GM10248 (cell line): ENCODE measurements around the gene AKAP13.
A peak's percentile ranks its signal among the peaks of the same experiment; 100 is the strongest.
"Not testable (repeated sequence)": the region's sequence is repeated elsewhere in the genome, so short reads cannot be mapped to it uniquely, and the experiment has no call there.

ENCODE experiments used
- CTCF ChIA-PET: fragments of 300-600 bp; sonication (Branson Sonifier 250); formaldehyde crosslinking; extraction: SDS; loops from one replicate; lab custom pipeline; 2021; ENCODE audit warnings: antibody characterized with exemption; lab: Yijun Ruan, JAX
- POLR2A ChIA-PET: fragments of 350-650 bp; sonication (Branson Sonifier 250); formaldehyde crosslinking; extraction: SDS; loops from one replicate; lab custom pipeline; 2020; ENCODE audit warnings: antibody characterized with exemption; lab: Yijun Ruan, JAX
- DNase-seq: peaks from one replicate; pipeline ENCODE4 v3.0.0; 2012; ENCODE audit errors: extremely low spot score
- TF ChIP-seq, protein P1 (sequence below): IDR thresholded peaks from 2 replicates; pipeline ENCODE4 v1.5.1; 2012; ENCODE audit warnings: mild to moderate bottlenecking, low read depth; ENCODE audit errors: extremely low read depth, missing control alignments, control extremely low read depth

The AKAP13 gene

DNA sequence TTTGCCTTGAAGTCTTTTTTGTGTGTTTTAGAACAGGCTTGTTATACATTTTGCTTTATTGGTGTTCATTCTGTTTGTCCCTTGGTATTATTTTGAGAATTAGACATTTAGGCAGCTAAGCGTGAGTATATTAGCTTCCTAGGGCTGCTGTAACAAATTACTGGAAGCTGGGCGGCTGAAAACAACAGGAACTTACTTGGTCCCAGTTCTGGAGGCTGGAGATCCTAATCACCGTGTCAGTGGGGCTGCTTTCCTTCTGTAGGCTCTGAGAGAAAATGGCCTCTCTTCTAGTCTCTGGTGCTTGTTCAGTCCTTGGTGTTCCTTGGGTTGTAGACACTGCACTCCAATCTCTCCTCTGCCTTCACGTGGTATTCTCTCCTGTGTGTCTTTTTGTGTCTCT is 272.1 kb downstream of the AKAP13 start:
- TF ChIP-seq, protein P1, sequence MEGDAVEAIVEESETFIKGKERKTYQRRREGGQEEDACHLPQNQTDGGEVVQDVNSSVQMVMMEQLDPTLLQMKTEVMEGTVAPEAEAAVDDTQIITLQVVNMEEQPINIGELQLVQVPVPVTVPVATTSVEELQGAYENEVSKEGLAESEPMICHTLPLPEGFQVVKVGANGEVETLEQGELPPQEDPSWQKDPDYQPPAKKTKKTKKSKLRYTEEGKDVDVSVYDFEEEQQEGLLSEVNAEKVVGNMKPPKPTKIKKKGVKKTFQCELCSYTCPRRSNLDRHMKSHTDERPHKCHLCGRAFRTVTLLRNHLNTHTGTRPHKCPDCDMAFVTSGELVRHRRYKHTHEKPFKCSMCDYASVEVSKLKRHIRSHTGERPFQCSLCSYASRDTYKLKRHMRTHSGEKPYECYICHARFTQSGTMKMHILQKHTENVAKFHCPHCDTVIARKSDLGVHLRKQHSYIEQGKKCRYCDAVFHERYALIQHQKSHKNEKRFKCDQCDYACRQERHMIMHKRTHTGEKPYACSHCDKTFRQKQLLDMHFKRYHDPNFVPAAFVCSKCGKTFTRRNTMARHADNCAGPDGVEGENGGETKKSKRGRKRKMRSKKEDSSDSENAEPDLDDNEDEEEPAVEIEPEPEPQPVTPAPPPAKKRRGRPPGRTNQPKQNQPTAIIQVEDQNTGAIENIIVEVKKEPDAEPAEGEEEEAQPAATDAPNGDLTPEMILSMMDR, result no peak
- ChIA-PET CTCF (interaction anchor here (1.3 kb wide), 1 partner anchor 27 kb away, joined by 3 read pairs; no protein-coding TSS in a partner anchor), POLR2A (no interaction called here)
- no peak for DNase-seq

DNA sequence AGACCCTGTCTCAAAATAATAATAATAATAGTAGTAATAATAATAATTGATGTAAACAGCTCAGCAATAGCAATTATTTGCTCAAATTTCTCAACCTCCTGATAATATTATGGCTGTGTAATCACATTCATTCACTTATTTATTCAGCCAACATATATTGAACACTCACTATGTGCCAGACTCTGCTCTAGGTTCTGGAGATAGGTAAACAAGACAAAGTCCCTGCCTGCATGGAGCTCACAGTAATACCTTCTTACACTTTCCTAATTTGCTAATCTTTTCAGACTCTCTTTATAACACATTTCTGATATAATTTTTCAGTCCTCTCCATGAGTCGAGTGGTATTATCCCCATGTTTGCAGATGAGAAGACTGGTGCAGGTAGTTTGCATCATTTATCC is 276.7 kb downstream of the AKAP13 start:
- CTCF ChIA-PET, result interaction anchor here (0.6 to 7.8 kb wide), 5 partner anchors 10 to 641 kb away, joined by 3 to 38 read pairs (median 3); no protein-coding TSS in a partner anchor
- POLR2A ChIA-PET, result interaction anchor here (1.1 kb wide), 1 partner anchor 11 kb away, joined by 3 read pairs; no protein-coding TSS in a partner anchor
- TF ChIP-seq, protein P1, result no peak
- DNase-seq, result no peak

- ChIA-PET POLR2A (no interaction called here), CTCF (interaction anchor here (1.1 to 7.8 kb wide), 4 partner anchors 9 to 32 kb away, joined by 3 to 38 read pairs (median 4); no protein-coding TSS in a partner anchor)
- TF ChIP-seq, protein P1, result no peak
- DNase-seq, result no peak
Observed at GRCh38 chr15:85658816-85659215, 278.4 kb downstream of the AKAP13 start.

- ChIA-PET CTCF (no interaction called here), POLR2A (no interaction called here)
- TF ChIP-seq, protein P1, result no peak
- DNase-seq, result no peak
Observed at GRCh38 chr15:85661859-85662258, 281.5 kb downstream of the AKAP13 start.

DNA sequence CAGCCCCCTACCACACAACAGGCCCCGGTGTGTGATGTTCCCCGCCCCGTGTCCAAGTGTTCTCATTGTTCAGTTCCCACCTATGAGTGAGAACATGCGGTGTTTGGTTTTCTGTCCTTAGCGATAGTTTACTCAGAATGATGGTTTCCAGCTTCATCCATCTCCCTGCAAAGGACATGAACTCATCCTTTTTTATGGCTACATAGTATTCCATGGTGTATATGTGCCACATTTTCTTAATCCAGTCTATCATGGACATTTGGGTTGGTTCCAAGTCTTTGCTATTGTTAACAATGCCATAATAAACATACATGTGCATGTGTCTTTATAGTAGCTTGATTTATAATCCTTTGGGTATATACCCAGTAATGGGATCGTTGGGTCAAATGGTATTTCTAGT is 285.3 kb downstream of the AKAP13 start:
- POLR2A ChIA-PET, CTCF ChIA-PET, DNase-seq: not testable (repeated sequence)

DNA sequence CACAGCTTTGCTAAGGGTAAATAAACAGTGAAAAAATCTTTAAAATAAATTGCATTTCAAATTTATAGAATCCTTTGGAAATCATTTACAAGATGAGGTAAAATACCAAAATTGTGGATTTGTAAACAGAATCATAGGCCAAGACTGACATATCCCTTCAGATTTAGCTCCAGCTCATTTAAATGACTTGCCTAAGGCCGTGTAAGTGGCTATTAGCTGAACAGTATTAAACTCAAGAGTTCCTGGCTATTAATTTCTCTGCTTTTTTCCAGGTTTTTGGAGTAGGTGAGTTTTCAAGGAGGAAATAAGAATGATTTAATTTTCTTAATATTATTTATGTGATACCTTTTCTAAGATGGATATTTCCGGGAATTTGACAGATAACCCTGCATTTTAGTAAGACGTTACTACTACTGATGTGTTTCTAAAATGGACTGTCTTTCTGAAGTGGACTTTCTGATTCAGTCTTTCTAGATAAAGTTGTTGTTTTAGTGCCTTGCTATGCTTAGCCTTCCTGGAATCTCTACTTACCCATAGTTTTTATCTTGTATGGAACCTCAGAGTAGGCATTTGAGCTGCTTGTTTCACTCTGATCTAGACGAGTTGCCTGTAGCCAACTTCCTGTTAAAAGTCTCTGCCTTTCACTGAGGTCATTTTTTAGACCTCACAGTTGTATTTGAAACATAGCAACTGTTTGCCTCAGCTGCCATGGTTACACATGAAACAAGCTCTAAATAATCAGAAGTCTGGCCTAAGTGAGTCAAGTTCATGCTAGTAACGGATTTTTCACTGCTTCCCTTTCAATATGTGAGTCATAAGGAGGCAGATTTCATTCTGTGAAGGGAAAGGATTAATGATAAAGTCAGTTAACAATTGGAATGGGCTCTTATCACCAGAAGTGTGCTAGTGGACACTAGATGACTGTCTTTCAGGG is 287.4 kb downstream of the AKAP13 start:
- ChIA-PET CTCF (interaction anchor here (1.2 to 1.4 kb wide), 3 partner anchors 8 to 23 kb away, joined by 3 to 4 read pairs (median 3); no protein-coding TSS in a partner anchor), POLR2A (interaction anchor here (0.8 to 1.0 kb wide), 2 partner anchors 22 to 25 kb away, joined by 3 to 4 read pairs; no protein-coding TSS in a partner anchor)
- TF ChIP-seq, protein P1, result no peak
- peak; percentile 72 for DNase-seq
